PFSK-1 (cell line): ENCODE measurements around the gene FOSL2.

Experiments
- REST ChIP-seq, 2 experiments: IDR thresholded peaks; 2 replicates each; pipeline versions ENCODE4 v1.6.1 to v1.8.0; 2011 to 2012; ENCODE audit warnings: low read depth in 2 of 2, low read length in 2 of 2, control low read depth in 1 of 2, inconsistent platforms in 1 of 2, mild to moderate bottlenecking in 1 of 2, moderate library complexity in 1 of 2; ENCODE audit not compliant: insufficient read depth in 1 of 2
- SIN3A ChIP-seq: IDR thresholded peaks from 2 replicates; pipeline ENCODE4 v1.6.1; 2012; ENCODE audit warnings: mild to moderate bottlenecking, low read length, moderate library complexity, borderline replicate concordance; ENCODE audit not compliant: insufficient read depth

- TF ChIP-seq REST (IDR thresholded peaks at IDR 0.05; ENCODE audit: insufficient read depth in 1 of 2, low read depth in 2 of 2, low read length in 2 of 2) (no peak), SIN3A (no peak)
These were observed 21.2 kb downstream of the FOSL2 start for GRCh38 chr2:28413899-28414295.
